ENCODE data around the gene AHNAK2.

Gene AHNAK2

DNA sequence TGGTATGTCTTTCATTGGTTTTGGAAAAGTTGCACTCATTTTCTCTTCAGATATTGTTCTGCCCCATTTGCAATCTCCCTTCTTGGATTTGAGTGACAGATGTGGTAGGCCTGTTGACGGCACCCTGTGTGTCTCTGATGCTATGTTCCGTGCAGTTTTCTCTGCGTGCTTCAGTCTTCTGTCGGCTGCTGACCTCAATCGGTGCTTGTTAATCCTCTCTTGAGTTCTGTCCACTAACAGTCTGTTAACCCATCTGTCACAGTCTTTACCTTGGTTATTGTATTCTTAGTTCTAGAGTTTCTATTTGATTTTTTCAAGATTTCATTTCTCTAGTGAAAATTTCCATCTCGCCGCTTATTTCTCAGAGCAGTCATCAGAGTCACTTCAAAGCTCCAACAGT lies 74.2 kb downstream of the AHNAK2 start:
- in situ Hi-C loops (cut with MboI; ENCODE audit: low sequenced_read_pairs, unreplicated experiment) = no loop called here
- DNase-seq (ENCODE audit: low spot score) = no peak
- TF ChIP-seq, protein P1, sequence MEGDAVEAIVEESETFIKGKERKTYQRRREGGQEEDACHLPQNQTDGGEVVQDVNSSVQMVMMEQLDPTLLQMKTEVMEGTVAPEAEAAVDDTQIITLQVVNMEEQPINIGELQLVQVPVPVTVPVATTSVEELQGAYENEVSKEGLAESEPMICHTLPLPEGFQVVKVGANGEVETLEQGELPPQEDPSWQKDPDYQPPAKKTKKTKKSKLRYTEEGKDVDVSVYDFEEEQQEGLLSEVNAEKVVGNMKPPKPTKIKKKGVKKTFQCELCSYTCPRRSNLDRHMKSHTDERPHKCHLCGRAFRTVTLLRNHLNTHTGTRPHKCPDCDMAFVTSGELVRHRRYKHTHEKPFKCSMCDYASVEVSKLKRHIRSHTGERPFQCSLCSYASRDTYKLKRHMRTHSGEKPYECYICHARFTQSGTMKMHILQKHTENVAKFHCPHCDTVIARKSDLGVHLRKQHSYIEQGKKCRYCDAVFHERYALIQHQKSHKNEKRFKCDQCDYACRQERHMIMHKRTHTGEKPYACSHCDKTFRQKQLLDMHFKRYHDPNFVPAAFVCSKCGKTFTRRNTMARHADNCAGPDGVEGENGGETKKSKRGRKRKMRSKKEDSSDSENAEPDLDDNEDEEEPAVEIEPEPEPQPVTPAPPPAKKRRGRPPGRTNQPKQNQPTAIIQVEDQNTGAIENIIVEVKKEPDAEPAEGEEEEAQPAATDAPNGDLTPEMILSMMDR (IDR thresholded peaks at IDR 0.05; ENCODE audit: borderline replicate concordance, control extremely low read depth, extremely low read depth, insufficient read depth, missing control alignments) = no peak

DNA sequence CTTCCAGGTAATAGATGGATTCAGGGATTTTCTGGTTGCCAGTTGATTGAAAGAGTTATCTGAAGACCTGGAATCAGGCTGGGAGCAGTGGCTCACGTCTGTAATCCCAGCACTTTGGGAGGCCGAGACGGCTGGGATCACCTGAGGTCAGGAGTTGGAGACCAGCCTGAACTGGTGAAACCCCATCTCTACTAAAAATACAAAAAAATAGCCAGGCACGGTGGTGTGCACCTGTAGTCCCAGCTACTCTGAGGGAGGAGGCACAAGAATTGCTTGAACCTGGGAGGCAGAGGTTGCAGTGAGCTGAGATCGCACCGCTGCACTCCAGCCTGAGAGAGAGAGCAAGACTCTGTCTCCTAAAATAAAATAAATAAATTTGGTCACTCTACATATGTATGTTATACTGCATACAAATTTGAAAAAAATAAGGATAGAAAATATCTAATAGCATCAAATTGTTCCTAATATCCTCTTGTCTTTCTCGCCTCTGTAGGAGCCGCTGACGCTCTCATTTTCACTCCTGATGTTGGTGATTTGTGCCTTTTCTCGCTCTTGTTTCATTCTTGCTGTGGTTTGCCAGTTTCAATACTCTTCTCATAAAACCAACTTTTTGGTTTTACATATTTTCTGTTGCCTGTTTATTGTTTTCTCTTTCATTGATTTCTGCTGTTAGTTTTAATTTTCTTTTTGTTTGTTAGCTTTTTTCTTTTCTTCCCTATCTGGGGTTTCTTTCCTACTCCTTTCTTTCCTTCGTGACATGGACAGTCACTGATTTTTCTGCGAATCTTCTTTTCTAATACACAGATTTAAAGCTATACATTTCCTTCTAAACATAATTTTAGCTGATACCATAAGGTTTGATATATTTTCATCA lies 77.3 kb downstream of the AHNAK2 start:
- TF ChIP-seq, protein P1 (IDR thresholded peaks at IDR 0.05; ENCODE audit: borderline replicate concordance, control extremely low read depth, extremely low read depth, insufficient read depth, missing control alignments) = no peak
- DNase-seq (ENCODE audit: low spot score) = no peak
- in situ Hi-C loops (cut with MboI; ENCODE audit: low sequenced_read_pairs, unreplicated experiment) = no loop called here

DNA sequence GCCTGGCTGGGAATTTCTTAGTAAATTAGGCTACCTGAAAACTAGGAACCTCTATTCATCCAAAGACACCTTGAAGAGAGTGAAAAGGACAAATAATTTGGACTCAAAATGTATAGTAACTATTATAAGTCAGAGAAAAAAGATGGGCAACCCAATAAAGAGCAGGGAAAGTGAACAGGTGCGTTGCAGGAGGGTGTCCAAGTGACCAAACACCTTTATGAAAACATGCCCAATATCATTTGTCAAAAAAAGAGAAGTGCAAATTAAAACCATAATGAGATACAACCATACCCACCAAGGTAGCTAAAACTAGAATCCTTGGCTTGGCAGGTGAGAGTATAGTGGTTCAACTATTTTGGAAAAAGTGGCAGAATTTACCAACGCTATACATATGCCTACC lies 78.4 kb downstream of the AHNAK2 start:
- DNase-seq (ENCODE audit: low spot score) = no peak
- TF ChIP-seq, protein P1 (IDR thresholded peaks at IDR 0.05; ENCODE audit: borderline replicate concordance, control extremely low read depth, extremely low read depth, insufficient read depth, missing control alignments) = no peak
- in situ Hi-C loops (cut with MboI; ENCODE audit: low sequenced_read_pairs, unreplicated experiment) = no loop called here

DNA sequence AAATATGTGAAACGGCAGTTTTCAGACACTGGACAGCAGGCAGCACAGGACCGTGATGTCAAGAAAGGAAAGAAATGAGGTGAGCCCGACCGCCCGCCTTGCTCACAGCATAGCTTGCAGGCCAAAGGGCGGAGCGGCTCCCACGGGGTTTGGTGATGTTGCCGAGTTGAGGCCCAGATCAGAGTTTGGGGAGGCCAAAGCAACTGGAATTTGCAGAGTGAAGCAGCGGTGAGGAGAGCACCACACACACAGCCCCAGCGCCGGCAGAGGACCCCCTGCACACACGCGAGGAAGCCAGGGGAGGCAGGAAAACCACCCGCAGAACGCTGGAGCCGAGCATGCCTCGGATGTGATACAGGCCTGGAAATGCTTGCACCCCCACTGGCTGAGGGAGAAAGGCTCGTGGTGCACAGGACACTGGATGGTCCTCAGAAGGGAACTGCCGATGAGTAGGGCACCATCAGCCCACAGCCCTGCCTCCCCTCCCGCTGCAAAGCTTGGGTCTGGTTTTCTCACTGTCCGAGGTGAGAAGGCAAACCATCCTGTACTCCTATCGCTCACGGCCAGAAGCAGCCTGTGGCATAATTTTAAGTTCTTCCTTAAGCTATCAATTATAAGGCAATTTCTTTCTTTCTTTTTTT lies 79.2 kb downstream of the AHNAK2 start:
- DNase-seq (ENCODE audit: low spot score) = no peak
- TF ChIP-seq, protein P1 (IDR thresholded peaks at IDR 0.05; ENCODE audit: borderline replicate concordance, control extremely low read depth, extremely low read depth, insufficient read depth, missing control alignments) = no peak
- in situ Hi-C loops (cut with MboI; ENCODE audit: low sequenced_read_pairs, unreplicated experiment) = no loop called here

DNA sequence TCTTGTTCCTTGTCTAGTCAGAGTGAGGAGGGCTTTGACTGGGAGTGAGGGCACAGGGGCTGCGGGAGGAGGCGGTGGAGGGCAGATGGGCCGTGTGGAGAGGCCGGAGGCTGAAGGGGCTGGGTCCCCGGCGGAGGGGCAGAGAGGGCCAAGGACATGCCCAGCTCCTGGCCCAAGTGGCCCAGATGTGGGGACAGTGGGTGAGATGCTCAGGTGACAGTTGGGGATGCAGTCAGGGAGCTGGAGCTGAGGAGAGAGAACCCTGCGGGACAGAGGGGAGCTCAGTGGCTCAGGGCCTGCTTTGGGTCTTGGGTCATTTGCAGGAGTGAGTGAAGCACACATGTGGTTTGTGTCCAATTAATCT lies 80.0 kb downstream of the AHNAK2 start:
- in situ Hi-C loops (cut with MboI; ENCODE audit: low sequenced_read_pairs, unreplicated experiment) = no loop called here
- peak; percentile 28 for DNase-seq (ENCODE audit: low spot score)

DNA sequence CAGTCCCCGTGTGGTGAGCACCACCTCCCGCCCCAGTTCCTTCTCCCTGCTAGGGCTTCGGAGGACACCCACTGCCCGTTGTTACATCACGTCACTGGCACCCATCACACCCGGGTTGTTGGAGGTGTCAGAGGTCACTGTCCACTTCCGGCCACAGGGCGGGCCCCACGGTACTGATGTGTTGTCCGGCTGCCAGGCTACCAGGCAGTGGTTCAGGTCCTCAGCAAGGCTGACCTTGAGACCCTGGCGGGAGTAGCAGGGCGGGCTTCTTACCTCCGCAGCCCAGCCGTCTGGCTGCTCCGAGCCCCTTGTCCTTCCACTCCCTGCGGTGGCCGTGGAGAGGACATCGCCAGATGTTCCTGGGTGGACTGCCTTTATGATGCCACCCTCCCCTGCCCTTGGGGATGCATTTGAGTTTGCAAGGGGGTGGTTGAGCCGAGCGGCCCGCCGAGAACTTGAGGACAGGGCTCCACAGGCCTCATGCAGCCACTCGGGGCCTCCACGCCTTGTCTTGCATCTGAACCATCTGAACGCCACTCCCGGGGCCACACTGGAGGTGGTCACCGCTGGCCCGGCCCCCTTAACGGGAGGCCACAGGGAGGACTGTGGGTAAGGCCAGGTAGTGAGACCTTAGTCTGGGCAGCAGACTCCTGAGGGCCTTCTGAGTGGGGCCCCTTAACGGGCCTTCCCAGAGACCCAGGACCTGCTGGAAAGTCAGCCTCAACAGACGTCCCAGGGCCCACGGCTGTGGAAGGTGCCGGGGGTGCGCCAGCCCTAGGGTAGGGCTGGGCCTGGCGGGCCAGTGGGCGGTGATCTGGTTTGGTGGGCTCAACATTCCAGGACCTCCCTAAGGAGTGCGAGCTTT lies 80.6 kb downstream of the AHNAK2 start:
- DNase-seq (ENCODE audit: low spot score) = peak; percentile 31
- in situ Hi-C loops (cut with MboI; ENCODE audit: low sequenced_read_pairs, unreplicated experiment) = no loop called here
- TF ChIP-seq, protein P1 (IDR thresholded peaks at IDR 0.05; ENCODE audit: borderline replicate concordance, control extremely low read depth, extremely low read depth, insufficient read depth, missing control alignments) = no peak

More for the DNA sequence above, 80.0 kb downstream of the AHNAK2 start:
- TF ChIP-seq, protein P1 (IDR thresholded peaks at IDR 0.05; ENCODE audit: borderline replicate concordance, control extremely low read depth, extremely low read depth, insufficient read depth, missing control alignments) = no peak

All from GM13976 (cell line).